ENCODE measurements around the gene TMEM187. TPM values are rescaled to one million over a fixed set of nuclear protein-coding genes. Genes with fewer than 3 reads are reported as not detected.

The TMEM187 gene
- total and polyA plus RNA-seq, 4 donors = 1.8 to 11.4 (median 5.9) TPM

GRCh38 chrX:153968255-153968654 is 4.3 kb upstream of the TMEM187 start:
- WGBS, 2 donors = 39 to 60% methylated on average over 9 of the region's 9 CpGs
- H3K27ac ChIP-seq (ENCODE audit: low read depth in 1 of 2, low read length in 1 of 2) = no peak overlapping the region

DNA sequence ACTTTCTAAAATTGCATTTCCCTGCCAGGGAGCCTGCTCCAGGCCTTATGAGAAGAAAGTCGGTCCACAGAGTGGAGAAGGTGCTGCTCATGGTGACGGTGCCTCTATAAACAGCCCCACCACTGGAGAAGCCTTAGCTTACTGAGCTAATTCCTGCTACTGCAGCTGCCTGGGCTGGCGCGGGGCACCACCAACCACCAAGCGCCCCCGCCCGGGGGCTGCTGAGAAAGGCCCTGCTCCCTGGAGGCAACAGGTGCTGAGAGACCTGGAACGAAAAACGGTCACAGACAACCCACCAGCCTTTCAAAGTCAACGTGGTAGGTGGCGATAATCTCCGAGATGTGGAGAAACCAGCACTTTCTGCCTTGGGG is 3.8 kb upstream of the TMEM187 start:
- TF ChIP-seq, protein P1, sequence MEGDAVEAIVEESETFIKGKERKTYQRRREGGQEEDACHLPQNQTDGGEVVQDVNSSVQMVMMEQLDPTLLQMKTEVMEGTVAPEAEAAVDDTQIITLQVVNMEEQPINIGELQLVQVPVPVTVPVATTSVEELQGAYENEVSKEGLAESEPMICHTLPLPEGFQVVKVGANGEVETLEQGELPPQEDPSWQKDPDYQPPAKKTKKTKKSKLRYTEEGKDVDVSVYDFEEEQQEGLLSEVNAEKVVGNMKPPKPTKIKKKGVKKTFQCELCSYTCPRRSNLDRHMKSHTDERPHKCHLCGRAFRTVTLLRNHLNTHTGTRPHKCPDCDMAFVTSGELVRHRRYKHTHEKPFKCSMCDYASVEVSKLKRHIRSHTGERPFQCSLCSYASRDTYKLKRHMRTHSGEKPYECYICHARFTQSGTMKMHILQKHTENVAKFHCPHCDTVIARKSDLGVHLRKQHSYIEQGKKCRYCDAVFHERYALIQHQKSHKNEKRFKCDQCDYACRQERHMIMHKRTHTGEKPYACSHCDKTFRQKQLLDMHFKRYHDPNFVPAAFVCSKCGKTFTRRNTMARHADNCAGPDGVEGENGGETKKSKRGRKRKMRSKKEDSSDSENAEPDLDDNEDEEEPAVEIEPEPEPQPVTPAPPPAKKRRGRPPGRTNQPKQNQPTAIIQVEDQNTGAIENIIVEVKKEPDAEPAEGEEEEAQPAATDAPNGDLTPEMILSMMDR (IDR thresholded peaks at IDR 0.05; ENCODE audit: control extremely low read depth, extremely low read depth) = no peak
- WGBS, 2 donors = 17 to 60% methylated on average over 11 to 12 of the region's 12 CpGs
- no peaks in the 10 kb centered on the region for H3K27me3 ChIP-seq (ENCODE audit: control insufficient read depth in 3 of 3, insufficient read depth in 3 of 3, low read length in 2 of 3)
- no peaks in the 10 kb centered on the region for H3K9me3 ChIP-seq (ENCODE audit: control insufficient read depth in 4 of 4, insufficient read depth in 3 of 4, low read length in 3 of 4)
- no peak overlapping the region for H3K4me3 ChIP-seq
- ATAC-seq (ENCODE audit: insufficient read depth, low FRiP score) (no peak), DNase-seq (no peak)
- H3K36me3 ChIP-seq (ENCODE audit: control insufficient read depth in 4 of 4, insufficient read depth in 4 of 4, low read length in 4 of 4) = peaks cover 0 to 10% (median under 1%) of the 10 kb centered on the region in 4 donors
- H3K4me1 ChIP-seq (ENCODE audit: control insufficient read depth in 5 of 5, insufficient read depth in 5 of 5, low read length in 5 of 5) = peaks cover 0 to 37% (median 10%) of the 10 kb centered on the region in 5 donors
- no peak overlapping the region for H3K9ac ChIP-seq (ENCODE audit: insufficient read depth in 1 of 2, low read length in 2 of 2)
- H3K27ac ChIP-seq (ENCODE audit: low read depth in 1 of 2, low read length in 1 of 2) = peak overlapping the region in 1 of 2 donors; percentile 49

More at GRCh38 chrX:153968255-153968654, 4.3 kb upstream of the TMEM187 start:
- no peak overlapping the region for H3K4me3 ChIP-seq
- H3K4me1 ChIP-seq (ENCODE audit: control insufficient read depth in 5 of 5, insufficient read depth in 5 of 5, low read length in 5 of 5) = peaks cover 0 to 32% (median 10%) of the 10 kb centered on the region in 5 donors
- ATAC-seq (ENCODE audit: insufficient read depth, low FRiP score) (no peak), DNase-seq (no peak)
- TF ChIP-seq, protein P1 (IDR thresholded peaks at IDR 0.05; ENCODE audit: control extremely low read depth, extremely low read depth) = no peak
- no peaks in the 10 kb centered on the region for H3K27me3 ChIP-seq (ENCODE audit: control insufficient read depth in 3 of 3, insufficient read depth in 3 of 3, low read length in 2 of 3)
- H3K9me3 ChIP-seq (ENCODE audit: control insufficient read depth in 4 of 4, insufficient read depth in 3 of 4, low read length in 3 of 4) = peaks cover 0 to 2% (median 0%) of the 10 kb centered on the region in 4 donors
- H3K36me3 ChIP-seq (ENCODE audit: control insufficient read depth in 4 of 4, insufficient read depth in 4 of 4, low read length in 4 of 4) = peaks cover 0 to 13% (median 3%) of the 10 kb centered on the region in 4 donors
- no peak overlapping the region for H3K9ac ChIP-seq (ENCODE audit: insufficient read depth in 1 of 2, low read length in 2 of 2)

- peaks cover 0 to 42% (median 10%) of the 10 kb centered on the region in 5 donors for H3K4me1 ChIP-seq (ENCODE audit: control insufficient read depth in 5 of 5, insufficient read depth in 5 of 5, low read length in 5 of 5)
- no peaks in the 10 kb centered on the region for H3K27me3 ChIP-seq (ENCODE audit: control insufficient read depth in 3 of 3, insufficient read depth in 3 of 3, low read length in 2 of 3)
- peak overlapping the region; percentile 38 to 49 for H3K27ac ChIP-seq (ENCODE audit: low read depth in 1 of 2, low read length in 1 of 2)
- H3K4me3 ChIP-seq = peak overlapping the region; percentile 8
- H3K36me3 ChIP-seq (ENCODE audit: control insufficient read depth in 4 of 4, insufficient read depth in 4 of 4, low read length in 4 of 4) = peaks cover 0 to 6% (median under 1%) of the 10 kb centered on the region in 4 donors
- DNase-seq (no peak), ATAC-seq (ENCODE audit: insufficient read depth, low FRiP score) (no peak)
- H3K9me3 ChIP-seq (ENCODE audit: control insufficient read depth in 4 of 4, insufficient read depth in 3 of 4, low read length in 3 of 4) = peaks cover 0 to 3% (median 0%) of the 10 kb centered on the region in 4 donors
- TF ChIP-seq, protein P1 (IDR thresholded peaks at IDR 0.05; ENCODE audit: control extremely low read depth, extremely low read depth) = no peak
- WGBS, 2 donors = 16 to 54% methylated on average over 24 to 25 of the region's 25 CpGs
- peak overlapping the region in 1 of 2 donors; percentile 49 for H3K9ac ChIP-seq (ENCODE audit: insufficient read depth in 1 of 2, low read length in 2 of 2)
Measured at GRCh38 chrX:153969125-153969903, 3.2 kb upstream of the TMEM187 start.

All from lung (tissue), 12 donors.